Activated CD4-positive, alpha-beta T cell treated with anti-CD3 and anti-CD28 coated beads, Interleukin-2, Interleukin-6, amounts not matched to agents 100 ng/mL and 50 ng/mL, durations not matched to agents 16 hours and 8 hours (primary cell): ENCODE results near the gene CBX1.
"Not testable (repeated sequence)": the region's sequence is repeated elsewhere in the genome, so short reads cannot be mapped to it uniquely, and the experiment has no call there.

ENCODE experiments used
- DNase-seq: peaks from one replicate; pipeline ENCODE4 v3.0.0-alpha.2; 2020

The CBX1 gene

DNA sequence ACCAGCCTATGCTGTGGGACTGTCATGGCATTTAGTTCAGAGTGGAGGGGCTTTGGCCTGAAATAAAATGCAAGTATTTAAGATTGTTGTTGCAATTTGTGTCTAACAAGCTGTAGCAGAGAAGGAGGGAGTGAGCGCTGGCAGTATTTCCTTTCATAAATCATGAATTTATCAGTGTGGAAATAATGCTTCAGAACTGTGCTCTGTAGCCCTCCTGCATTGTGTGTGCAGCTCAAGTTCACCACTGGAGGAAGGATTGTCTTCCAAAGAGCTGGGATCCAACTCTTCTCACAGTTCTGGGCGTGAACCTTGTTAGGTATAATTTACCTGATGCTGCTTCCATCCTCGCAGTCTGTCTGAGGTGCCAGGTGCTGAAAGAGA lies 21.4 kb upstream of the CBX1 start:
- no peak for DNase-seq

DNA sequence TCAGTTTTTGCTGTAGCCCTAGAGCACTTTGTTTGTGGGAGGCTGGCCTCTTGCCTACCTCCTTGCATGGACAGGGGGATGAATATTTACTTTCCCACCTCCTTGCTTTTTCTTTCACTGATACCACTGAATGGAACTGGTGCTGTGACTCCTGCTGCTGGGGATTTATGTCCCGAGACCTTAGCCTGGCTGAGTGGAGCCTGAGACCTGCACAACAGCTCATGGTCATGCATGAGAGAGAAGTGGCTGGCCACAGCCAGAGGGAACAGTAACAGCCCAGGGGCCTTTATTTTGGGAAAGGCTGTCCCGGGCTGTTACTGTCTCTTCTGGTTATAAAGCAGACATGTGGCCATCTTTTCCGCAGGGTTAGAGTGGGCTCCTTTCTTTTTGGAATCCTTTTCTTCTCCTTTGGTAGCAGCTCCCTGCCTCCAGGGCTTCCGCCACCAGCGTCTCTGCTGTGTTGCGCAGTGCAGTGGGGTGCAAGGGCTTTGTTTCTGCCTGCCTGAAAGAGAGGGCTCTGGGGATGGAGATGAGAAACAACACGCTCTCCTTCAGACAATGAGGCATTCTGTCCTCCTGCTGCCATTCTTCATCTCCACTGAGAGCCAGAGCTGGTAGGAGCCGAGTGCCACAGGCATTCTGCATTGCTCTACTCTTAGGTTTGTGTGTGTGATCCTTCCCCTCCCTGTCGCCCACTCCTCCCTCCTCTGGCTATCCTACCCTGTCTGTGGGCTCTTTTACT lies 20.8 kb upstream of the CBX1 start:
- DNase-seq = no peak

DNA sequence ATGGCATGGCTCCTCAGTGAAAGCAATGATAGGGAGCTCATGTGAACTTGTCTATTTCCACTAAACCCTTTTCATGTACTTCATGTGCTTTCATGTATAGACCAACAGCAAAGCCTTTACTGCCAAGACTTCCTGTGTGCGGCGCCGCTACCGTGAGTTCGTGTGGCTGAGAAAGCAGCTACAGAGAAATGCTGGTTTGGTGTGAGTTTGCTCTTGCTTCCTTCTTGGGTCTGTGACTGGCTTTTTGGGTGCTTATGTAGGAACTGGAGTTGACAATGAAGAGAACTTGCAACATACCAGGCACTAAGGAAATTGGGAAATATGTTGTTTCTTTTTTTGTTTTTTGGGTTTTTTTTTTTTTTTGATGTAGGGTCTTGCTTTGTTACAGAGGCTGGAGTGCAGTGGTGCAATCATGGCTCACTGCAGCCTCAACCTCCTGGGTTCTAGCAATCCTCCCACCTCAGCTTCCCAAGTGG lies 12.0 kb upstream of the CBX1 start:
- peak; percentile 53 for DNase-seq

DNA sequence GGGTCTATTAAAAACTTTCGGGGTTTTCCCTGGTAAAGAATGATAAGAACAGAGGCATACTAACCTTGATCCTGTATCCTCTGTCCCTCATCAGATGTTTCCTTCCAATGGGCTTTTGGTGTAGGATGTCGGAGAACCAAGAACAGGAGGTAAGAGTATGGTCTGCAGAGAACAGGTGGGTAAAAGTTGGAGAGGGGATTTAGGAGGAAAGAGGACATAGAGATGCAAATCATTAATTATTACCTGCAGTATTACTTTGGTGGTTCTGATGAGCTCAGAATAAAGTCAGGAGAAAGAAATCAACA lies 10.6 kb upstream of the CBX1 start:
- no peak for DNase-seq

DNA sequence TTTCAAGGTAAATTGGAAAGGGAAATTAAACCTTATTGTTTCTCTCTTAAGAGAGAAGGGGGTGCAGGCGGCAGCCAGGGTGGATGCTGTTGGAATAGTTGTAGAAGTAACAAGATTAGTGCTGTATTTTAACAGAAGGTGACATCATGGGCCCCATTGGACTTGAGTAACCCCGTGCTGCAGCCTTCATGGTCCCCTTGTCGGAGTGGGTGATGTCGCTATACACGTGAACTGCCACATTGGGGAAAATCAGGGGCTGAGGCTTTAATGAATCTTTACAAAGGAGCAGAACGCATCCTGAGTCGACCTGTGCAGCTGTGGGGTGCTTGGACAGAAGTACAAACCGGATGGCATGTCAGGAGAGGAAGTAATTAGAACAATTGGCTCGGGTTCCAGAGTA lies 9.5 kb upstream of the CBX1 start:
- no peak for DNase-seq

DNA sequence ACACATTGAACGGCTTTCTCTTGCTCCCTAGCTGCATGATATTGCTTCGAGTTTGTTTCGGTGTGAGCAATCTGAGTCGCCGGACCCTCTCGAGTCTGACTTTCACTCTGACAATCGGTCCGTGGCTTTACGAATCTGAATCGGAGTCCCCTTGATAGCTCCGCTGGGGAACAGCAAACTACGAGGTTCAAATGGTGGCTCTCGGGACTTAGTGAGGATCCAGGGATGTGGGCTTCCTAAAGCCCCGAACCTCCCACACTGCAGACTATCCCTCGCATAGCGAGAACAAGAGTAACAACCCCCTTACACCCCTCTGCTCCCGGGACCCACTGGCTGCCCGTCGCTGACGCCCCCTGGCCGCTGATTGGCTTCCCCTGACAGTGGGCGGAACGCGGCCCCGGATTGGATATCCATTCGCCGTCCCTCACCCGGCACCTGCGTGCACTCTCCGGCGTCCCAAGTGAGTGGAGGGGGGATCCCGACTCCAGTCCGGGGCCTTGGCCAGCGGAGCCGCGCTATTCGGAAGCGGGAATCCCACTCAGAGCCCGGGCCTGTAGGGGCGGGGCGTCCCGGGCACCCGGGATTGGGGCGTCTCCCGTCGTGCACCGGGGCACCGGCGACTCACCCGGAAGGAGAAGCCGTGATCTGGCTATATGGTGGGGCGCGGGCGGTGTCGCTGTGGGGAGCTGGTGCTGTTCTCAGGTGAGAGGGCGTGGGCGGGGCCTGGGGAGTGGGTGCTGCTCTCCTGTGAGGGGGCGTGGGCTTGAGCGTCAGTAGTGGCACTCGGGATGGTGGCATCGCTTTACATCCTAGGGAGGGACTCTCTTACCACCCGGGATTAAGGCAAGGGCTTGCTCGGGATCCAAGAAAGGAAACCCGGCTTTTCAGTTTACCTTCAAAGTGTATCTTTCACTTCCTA lies 6.1 kb upstream of the CBX1 start, which contains the start of gene SNX11:
SNX11 (plus strand) TSS at position 630 of the 919 bp plus-strand sequence. CDS start 4,278 bp downstream, outside the sequence.
- DNase-seq = peak; percentile 94

DNA sequence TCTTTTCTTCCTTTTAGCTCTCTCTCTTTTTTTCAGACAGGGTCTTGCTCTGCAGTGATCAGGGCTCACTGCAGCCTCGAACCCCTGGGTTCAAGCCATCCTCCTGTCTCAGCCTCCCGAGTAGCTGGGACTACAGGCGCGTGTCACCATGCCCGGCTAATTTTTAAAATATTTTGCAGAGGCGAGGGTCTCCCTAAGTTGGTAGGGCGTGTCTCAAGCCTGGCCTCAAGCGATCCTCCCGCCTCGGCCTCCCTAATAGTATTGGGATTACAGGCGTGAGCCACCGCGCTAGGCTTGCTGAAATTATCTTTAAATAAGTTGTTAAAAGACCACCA lies 5.5 kb upstream of the CBX1 start:
- DNase-seq = no peak

DNA sequence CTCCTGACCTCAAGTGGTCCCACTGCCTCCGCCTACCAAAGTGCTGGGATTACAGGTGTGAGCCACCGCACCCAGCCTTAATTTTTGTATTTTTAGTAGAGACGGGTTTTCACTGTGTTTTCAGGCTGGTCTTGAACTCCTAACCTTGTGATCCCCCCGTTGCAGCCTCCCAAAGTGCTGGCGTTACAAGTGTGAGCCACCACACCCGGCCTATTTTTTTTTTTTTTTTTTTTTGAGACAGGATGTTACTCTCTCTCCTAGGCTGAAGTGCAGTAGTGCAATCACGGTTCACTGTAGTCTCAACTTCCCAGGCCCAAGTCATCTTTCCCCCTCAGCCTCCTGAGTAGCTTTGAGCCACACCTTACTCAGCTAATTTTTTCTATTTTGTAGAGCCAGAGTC lies 3.2 kb upstream of the CBX1 start:
- DNase-seq = no peak

DNA sequence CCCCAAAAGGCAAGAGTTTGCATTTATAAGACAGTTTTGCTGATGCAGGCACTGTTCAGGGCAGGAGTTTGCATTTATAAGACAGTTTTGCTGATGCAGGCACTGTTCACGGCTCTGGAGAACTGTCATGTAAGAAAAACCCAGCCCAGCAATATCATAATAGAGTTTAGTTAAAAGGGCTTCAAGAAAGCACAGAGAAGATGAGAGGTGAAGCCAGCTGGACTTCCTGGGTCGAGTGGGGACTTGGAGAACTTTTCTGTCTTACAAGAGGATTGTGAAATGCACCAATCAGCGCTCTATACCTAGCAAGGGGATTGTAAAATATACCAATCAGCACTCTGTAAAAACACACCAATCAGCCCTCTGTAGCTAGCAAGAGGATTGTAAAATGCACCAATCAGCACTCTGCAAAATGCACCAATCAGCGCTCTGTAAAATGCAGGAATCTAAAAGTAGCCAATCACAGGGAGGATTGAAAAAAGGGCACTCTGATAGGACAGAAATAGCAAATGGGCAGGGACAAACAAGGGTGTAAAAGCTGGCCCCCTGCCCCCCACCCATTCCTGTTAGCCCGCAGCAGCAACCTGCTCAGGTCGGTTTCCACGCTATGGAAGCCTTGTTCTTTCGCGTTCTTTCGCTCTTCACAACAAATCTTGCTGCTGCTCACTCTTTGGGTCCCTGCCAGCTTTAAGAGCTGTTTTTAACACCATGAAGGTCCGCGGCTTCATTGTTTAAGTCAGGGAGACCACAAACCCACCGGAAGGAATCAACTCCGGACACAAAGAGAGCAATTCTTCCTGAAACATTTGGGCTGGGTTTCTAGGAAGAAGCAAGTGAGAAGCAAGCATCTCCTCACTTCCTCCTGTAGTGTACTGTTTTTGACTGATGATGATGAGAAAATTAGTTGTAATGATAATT lies 1.8 kb upstream of the CBX1 start:
- DNase-seq = peak; percentile 39

DNA sequence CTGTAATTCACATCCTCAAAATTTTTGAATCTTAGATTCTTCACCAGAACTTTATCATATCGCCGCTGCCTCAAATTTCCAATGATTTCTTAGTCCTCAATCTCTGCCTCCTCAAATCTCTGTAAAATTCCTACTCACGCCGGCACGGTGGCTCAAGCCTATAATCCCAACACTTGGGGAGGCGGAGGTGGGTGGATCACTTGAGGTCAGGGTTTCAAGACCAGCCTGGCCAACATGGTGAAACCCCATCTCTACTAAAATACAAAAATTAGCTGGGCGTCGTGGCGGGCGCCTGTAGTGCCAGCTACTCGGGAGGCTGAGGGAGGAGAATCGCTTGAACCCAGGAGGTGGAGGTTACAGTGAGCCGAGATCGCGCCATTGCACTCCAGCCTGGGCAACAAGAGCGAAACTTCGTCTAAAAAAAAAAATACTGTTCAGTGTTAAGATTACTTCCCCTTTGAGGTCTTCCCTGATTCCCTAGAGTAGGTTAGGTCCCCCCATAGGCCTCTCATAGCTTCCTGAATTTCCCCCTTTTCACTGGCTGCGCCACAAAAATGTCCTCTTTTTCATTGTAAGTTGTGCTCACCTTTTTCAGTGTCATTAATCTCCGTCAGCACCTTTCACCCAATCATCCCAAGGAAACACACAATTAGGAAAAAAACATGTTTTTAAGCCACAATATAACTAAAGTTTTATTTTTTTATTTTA lies 919 bp upstream of the CBX1 start:
- DNase-seq = no peak

DNA sequence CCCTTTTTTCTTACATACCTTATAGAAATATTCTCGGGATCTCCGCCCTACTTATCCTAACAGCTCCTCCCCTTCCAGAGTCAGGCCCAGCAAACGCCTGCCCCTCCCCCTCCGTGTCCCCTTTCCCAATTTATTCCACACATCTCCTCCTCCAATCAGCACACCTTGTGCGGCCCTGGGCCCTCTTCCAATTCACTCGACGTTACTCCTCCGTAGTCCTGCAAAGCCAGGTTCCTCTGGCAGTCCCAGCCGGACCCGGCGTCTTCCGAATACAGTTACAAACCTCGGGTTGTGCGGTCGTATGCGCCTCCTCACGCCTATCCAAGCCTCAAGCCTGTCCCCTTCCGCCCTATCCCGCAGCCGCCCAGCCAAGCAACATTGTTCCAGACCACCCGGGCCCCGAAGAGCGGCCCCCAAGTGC lies 677 bp downstream of the CBX1 start:
- no peak for DNase-seq

DNA sequence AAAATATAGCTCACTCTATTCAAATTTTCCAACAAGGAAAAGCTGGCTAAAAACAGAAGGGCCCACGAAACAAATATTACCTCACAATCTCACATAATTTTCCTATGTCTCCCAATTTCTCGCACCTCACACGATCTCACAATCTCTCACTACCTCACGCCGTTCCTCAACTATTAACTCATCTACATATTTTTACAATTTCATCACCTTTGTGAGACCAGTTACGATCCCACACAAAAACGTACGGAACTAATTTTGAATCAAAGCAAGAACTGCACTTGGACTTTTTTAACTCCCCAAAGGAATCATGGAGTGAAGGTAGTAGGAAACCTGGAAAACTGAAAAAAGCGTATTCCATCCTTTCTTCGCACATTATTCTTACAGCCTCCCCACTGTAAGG lies 1.1 kb downstream of the CBX1 start:
- DNase-seq = no peak

DNA sequence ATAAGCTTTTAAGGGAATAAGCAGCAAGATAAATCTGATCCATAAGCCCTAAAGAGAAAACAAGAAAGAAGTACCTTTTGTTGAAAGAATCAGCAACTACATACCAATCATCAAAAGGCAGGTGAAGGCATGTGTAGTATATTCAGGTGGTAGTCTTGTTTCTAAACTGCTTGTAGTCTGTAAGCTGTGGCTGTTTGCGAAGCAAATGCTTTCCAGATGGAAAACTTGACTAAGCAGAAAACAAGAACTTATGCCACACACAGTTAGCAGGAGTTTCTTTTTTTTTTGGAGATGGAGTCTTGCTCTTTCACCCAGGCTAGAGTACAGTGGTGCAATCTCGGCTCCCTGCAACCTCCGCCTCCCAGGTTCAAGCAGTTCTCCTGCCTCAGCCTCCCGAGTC lies 5.7 kb downstream of the CBX1 start:
- DNase-seq = no peak

DNA sequence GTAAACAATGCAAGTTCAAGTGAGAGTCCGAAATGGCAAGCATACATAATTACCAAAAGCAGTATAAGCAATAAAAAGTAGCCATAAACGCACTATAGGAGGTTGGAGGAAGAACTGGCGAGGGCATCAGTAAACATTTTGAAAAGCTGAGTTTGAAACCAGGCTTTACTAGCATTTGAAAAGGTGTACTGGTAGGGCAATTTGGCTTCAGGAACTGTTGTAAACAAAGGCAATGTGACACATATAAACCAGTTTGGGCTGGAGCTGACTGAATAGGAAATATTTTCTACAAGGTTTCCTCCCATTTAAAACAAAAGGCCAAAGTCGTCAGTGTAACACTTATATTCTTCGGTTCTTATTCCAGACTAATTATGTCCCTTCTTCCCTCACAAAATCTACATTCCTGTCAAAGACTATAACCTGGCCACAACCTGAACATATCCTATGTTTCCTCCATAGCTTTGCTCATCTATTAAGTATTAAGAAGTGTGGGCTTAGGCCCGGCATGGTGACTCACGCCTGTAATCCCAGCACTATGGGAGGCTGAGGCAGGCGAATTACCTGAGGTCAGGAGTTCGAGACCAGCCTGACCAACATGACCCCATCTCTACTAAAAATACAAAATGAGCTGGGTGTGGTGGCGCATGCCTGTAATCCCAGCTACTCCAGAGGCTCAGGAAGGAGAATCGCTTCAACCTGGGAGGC lies 7.8 kb downstream of the CBX1 start:
- no peak for DNase-seq

DNA sequence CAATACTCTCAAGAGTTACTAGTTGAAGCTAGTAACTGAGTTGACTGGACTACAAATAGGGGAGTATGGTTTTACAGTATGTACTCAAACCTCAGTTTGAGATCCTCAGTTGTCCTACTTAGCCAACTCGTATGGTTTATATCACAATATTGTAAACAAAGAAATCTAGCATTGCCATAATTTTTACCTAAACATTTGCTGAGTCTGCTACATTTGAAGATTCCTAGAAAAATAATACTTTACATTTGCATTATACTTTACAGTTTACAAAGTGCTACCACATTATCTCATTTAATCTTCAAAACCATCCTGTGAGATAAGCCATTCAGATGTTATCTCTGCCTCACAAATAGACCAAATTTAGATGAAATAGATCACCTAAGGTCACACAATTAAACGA lies 16.3 kb downstream of the CBX1 start:
- DNase-seq = no peak

DNA sequence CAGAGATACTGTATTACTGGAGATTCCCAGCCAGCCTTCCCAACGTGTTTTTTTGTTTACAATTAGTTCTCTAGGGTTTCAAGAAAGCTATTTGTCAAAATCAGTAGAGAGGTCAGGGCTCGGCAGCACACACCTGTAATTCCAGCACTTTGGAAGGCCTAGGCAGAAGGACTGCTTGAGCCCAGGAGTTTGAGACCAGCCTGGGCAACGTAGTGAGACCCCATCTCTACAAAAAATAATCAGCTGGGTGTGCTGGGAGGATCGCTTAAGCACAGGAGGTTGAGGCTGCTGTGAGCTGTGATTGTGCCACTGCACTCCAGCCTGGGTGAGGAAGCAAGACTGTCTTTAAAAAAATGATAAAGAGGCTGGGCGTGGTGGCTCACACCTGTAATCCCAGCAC lies 19.4 kb downstream of the CBX1 start:
- DNase-seq = no peak

DNA sequence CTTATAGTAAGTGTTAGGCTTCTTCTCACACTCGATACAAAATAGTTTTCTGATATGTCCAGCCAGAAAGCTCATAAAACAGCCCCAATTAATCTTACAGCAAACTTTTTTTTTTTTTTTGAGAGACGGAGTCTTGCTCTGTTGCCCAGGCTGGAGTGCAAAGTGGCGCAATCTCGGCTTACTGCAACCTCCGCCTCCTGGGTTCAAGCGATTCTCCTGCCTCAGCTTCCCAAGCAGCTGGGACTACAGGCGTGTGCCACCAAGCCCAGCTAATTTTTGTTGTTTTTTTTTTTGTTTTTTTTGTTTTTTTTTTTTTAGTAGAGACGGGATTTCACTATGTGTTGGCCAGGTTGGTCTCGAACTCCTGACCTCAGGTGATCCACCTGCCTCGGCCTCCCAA lies 24.1 kb downstream of the CBX1 start:
- DNase-seq = not testable (repeated sequence)

DNA sequence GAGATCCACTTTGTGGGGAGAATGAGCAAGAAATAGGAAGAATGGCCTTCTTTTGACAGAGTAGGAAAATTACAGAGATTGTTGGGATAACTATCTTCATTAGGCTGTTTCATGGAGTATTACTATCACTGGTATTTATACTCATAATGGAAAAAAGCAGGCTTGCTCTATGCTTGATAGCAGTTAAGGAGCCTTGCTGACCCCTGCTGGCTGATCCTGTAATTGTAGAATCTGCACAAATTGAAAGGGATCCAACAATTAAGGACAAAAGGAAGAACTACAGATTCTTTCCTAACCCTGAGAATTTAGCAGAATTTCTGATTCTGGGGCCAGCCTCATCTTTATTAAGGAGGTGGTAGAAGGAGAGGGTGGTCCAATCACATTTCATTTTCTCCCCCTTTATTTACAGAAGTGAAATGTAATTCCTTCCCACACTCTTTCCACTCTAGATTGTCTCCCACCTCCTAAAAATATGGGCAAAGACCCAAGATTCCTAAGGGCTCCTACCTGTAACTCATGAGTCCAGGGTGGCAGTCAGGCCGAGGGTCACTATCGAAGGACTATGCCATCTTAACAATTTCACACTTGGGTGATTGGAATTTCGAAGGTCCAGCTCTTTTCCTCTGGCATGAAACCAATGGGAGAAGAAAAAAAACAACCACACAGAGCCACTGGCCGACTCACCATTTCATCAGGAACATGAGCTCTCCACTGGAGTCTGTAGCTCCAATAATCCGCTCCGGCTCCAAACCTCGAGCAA lies 26.8 kb downstream of the CBX1 start:
- DNase-seq = peak; percentile 75

DNA sequence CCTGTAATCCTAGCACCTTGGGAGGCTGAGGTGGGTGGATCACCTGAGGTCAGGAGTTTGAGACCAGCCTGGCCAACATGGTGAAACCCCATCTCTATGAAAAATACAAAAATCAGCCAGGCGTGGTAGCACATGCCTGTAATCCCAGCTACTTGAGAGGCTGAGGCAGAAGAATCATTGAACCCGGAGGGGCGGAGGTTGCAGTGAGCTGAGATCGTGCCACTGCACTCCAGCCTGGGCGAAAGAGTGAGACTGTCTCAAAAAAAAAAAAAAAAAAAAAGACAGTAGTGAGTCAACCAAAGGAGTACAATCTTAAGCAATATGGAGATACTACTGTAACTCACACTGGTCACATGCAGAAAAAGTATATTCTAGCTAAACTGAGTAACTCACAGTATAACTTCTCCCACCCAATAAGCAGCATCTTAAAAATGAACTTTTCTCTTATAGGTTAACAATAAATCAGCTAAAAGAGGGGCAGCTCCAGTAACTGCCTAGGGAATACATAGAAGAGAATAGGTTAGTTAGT lies 27.6 kb downstream of the CBX1 start:
- DNase-seq = not testable (repeated sequence)

DNA sequence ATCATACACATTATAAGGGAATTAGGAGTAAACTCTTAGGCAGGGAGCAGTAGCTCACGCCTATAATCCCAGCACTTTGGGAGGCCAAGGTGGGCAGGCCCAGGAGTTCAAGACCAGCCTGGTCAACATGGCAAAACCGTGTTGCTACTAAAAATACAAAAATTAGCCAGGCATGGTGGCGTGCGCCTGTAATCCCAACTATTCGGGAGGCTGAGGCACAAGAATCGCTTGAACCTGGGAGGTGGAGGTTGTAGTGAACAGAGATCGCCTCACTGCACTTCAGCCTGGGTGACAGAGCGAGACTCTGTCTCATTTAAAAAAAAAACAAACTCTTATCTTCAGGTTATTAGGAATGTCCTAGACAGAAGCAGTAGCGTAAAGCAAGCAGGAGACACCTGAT lies 28.5 kb downstream of the CBX1 start:
- not testable (repeated sequence) for DNase-seq

DNA sequence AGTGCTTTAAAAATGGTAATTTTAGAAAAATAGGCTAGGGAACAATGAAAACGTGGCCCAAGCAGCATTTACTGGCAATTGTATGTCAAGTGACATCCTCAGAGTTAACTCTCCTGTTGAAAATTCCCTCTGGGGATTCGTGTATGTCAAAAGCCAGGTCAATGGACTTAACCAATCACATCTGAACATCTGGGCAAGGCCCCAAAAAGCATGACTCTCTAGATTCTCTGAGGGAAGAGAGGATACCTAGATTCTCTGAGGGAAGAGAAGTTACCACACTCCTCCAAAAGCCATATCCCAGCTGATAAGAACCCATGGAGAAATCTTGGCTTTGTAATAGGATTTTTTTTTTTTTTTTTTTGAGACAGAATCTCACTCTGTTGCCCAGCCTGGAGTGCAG lies 29.6 kb downstream of the CBX1 start:
- no peak for DNase-seq
